ENCODE data around the gene FLNA. TPM values are rescaled to one million over a fixed set of nuclear protein-coding genes. Genes with fewer than 3 reads are reported as not detected.
A peak's percentile ranks its signal among the peaks of the same experiment; 100 is the strongest.

Gene FLNA
- total and polyA plus RNA-seq, 10 donors = 259 to 1,447 (median 600) TPM

DNA sequence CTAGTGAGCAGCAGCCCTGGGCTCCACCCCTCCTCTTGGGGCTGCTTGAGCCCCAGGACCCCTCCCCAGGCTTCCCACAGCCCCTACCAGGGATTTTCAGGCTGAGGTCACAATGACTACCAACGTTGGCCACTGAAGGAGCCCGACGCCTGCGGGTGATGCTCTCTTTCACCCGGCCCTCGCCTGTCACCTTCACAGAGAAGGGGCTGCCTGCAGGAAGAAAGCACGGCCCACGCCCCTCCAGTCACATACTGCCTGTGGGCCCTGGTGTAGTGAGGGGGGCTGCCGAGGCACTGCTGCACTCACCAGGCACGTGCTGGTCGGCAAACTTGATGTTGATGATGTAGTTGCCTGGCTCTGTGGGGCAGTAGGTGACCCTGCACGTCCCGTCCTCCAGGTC, 22.0 kb downstream of the FLNA start:
- intact Hi-C loops (cut with DNase I; ENCODE audit: low total_unique reads) = no loop called here
- peaks cover 3 to 75% (median 39%) of the 10 kb centered on the region in 6 donors for H3K4me1 ChIP-seq
- peak overlapping the region in 6 of 8 donors; percentile 20 to 85 (median 70) for H3K27ac ChIP-seq
- DNase-seq = no peak
- no peaks in the 10 kb centered on the region for H3K9me3 ChIP-seq
- peaks cover 0 to 95% (median 82%) of the 10 kb centered on the region in 6 donors for H3K36me3 ChIP-seq
- no peaks in the 10 kb centered on the region for H3K27me3 ChIP-seq (replicated peaks in 1 of 7)
- TF ChIP-seq POLR2A (IDR thresholded peaks at IDR 0.05) (no peak), POLR2AphosphoS5 (IDR thresholded peaks at IDR 0.05) (peak in 1 of 3 donors; percentile 17)
- TF ChIP-seq, protein P1, sequence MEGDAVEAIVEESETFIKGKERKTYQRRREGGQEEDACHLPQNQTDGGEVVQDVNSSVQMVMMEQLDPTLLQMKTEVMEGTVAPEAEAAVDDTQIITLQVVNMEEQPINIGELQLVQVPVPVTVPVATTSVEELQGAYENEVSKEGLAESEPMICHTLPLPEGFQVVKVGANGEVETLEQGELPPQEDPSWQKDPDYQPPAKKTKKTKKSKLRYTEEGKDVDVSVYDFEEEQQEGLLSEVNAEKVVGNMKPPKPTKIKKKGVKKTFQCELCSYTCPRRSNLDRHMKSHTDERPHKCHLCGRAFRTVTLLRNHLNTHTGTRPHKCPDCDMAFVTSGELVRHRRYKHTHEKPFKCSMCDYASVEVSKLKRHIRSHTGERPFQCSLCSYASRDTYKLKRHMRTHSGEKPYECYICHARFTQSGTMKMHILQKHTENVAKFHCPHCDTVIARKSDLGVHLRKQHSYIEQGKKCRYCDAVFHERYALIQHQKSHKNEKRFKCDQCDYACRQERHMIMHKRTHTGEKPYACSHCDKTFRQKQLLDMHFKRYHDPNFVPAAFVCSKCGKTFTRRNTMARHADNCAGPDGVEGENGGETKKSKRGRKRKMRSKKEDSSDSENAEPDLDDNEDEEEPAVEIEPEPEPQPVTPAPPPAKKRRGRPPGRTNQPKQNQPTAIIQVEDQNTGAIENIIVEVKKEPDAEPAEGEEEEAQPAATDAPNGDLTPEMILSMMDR (IDR thresholded peaks at IDR 0.05 in 8 of 11, conservative IDR thresholded peaks at IDR 0.05 in 3 of 11) = no peak
- no peak overlapping the region for H3K4me3 ChIP-seq
- WGBS, 5 donors = 79 to 100% (median 86%) methylated on average over 4 to 13 of the region's 13 CpGs; no CpG with 5 or more reads in 1 of the 5 donors

DNA sequence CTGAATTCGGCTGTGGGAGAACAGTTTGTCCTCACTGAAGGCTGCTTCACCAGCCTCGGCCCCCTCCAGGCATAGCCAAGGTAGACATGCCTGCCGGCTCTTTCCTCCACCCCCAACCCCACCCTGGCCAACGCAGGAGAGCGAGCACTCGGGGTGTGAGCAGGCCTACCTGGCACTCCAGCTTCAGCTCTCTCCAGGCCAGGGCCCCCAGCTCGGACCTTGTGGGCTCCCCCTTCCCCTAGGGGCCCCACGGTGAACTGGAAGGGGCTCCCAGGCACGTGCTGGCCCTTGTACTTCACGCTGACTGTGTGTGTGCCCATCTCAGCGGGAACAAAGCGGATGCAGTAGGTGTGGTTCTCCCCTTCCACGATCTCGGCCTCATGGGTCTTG, 22.4 kb downstream of the FLNA start:
- Histone ChIP-seq H3K27me3 (replicated peaks in 1 of 7) (no peaks in the 10 kb centered on the region), H3K4me3 (no peak overlapping the region), H3K27ac (peak overlapping the region in 6 of 8 donors; percentile 20 to 85 (median 70)), H3K4me1 (peaks cover 5 to 79% (median 44%) of the 10 kb centered on the region in 6 donors), H3K36me3 (peaks cover 0 to 90% (median 78%) of the 10 kb centered on the region in 6 donors), H3K9me3 (no peaks in the 10 kb centered on the region)
- DNase-seq = no peak
- intact Hi-C loops (cut with DNase I; ENCODE audit: low total_unique reads) = no loop called here
- 80 to 90% (median 87%) methylated on average over 5 to 14 of the region's 14 CpGs for WGBS, 5 donors
- TF ChIP-seq, protein P1 (IDR thresholded peaks at IDR 0.05 in 8 of 11, conservative IDR thresholded peaks at IDR 0.05 in 3 of 11) = no peak
- TF ChIP-seq POLR2A (IDR thresholded peaks at IDR 0.05) (no peak), POLR2AphosphoS5 (IDR thresholded peaks at IDR 0.05) (no peak)

DNA sequence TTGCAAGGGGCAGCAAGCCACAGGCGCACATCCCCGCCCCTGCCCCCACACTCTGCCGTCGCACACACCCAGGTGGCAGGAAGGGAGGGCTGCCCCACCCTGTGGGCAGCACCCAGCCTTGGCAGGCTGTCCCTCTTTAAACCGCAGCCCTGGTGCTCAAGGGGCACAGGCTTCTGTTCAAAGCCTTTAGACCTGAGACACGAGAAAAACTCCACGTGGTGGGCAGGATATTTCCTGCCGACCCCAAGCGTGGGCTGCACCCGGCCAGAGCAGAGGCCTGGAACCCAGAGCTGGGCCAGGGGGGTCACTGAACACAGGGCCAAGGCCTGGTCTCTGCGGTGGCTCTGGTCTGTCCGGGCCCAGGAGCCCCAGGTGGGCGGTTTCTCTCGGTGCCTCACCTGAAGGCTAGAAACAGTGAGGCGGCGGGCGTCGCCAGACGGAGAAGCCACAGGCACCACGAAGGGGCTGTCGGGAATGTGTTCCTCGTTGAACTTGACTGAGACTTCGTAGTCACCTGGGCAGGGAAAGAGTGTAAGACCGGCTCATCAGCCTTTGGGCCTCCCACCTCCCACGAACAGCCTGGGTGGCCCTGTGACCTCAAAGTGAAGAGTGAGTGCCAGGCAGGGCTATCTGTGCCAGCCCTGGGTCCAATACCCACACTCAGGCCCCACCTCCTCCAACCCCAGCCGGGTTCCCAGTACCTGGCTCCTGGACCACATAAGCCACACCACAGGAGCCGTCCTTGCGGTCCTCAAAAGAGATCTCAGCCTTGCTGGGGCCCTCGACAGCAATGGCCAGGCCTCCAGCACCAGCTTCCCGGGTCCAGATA, 23.0 kb downstream of the FLNA start:
- DNase-seq = peak; percentile 88
- H3K27me3 ChIP-seq (replicated peaks in 1 of 7) = no peaks in the 10 kb centered on the region
- 40 to 72% (median 60%) methylated on average over 4 to 30 of the region's 30 CpGs for WGBS, 5 donors
- no peaks in the 10 kb centered on the region for H3K9me3 ChIP-seq
- H3K36me3 ChIP-seq = peaks cover 0 to 84% (median 73%) of the 10 kb centered on the region in 6 donors
- intact Hi-C loops (cut with DNase I; ENCODE audit: low total_unique reads) = no loop called here
- peak; percentile 68 to 79 (median 73) for TF ChIP-seq POLR2AphosphoS5 (IDR thresholded peaks at IDR 0.05)
- no peak for TF ChIP-seq POLR2A (IDR thresholded peaks at IDR 0.05)
- TF ChIP-seq, protein P1 (IDR thresholded peaks at IDR 0.05 in 8 of 11, conservative IDR thresholded peaks at IDR 0.05 in 3 of 11) = no peak
- H3K4me1 ChIP-seq = peaks cover 5 to 80% (median 44%) of the 10 kb centered on the region in 6 donors
- H3K4me3 ChIP-seq = peak overlapping the region in 1 of 8 donors; percentile 24
- peak overlapping the region; percentile 32 to 85 (median 60) for H3K27ac ChIP-seq
